ENCODE data around the gene NOP9. TPM values are rescaled to one million over a fixed set of nuclear protein-coding genes. Genes with fewer than 3 reads are reported as not detected.

NOP9 gene
- total and polyA plus RNA-seq, 9 of the 15 experiments (the other 6 are each of a cell fraction or from before 2014, with no cell fraction given) = 1.0 to 27.9 (median 15.1) TPM

GRCh38 chr14:24314377-24315193 lies 14.9 kb downstream of the NOP9 start (continued):
- TF ChIP-seq ZNF586 (CRISPR knock-in tag; conservative IDR thresholded peaks at IDR 0.05) = no peak
- TF ChIP-seq HNRNPH1 (optimal IDR thresholded peaks at IDR 0.05; ENCODE audit: low read depth, low read length) = no peak
- no peak for TF ChIP-seq EZH2 (IDR thresholded peaks at IDR 0.05; ENCODE audit: borderline replicate concordance, low read depth, low read length)
- no peak for TF ChIP-seq MCM3 (IDR thresholded peaks at IDR 0.05)
- TF ChIP-seq RBM17 (IDR thresholded peaks at IDR 0.05; ENCODE audit: borderline replicate concordance, low read depth, low read length) = no peak
- no peak for TF ChIP-seq ESRRB (CRISPR knock-in tag; IDR thresholded peaks at IDR 0.05; ENCODE audit: borderline replicate concordance)

GRCh38 chr14:24315243-24315806 lies 15.7 kb downstream of the NOP9 start:
- H3K9ac ChIP-seq (ENCODE audit: insufficient read depth in 1 of 2, low read depth in 2 of 2, low read length in 2 of 2) = 0 out of 4 replicates have a peak overlapping the region, but pooled peaks of 1 of the 2 experiments have one; percentile 11
- WGBS (ENCODE audit: insufficient coverage, low coverage, missing lambda C conversion rate) = 70% methylated on average over 10 of the region's 10 CpGs
- H3K4me1 ChIP-seq (replicated peaks in 1 of 2; ENCODE audit: control insufficient read depth in 2 of 2, insufficient read depth in 2 of 2, low read length in 2 of 2) = peaks cover 20 to 30% of the 10 kb centered on the region in 2 experiments
- no peaks in the 10 kb centered on the region for H3K9me1 ChIP-seq (ENCODE audit: control insufficient read depth, insufficient read depth, low read length)
- BruUV-seq (replicated peaks) = no TSS peak
- in situ Hi-C loops (cut with MboI) = no loop called here
- H3K4me3 ChIP-seq = no peak overlapping the region
- H3K9me3 ChIP-seq (replicated peaks; ENCODE audit: control insufficient read depth, insufficient read depth, low read depth, low read length) = no peaks in the 10 kb centered on the region
- no peaks in the 10 kb centered on the region for H3K79me2 ChIP-seq (ENCODE audit: control insufficient read depth, insufficient read depth, low read length)
- no peaks in the 10 kb centered on the region for H4K20me1 ChIP-seq (replicated peaks; ENCODE audit: control insufficient read depth, insufficient read depth, low read length)
- H3K36me3 ChIP-seq (ENCODE audit: control insufficient read depth, insufficient read depth, low read length) = peaks cover 5% of the 10 kb centered on the region; the same call in 1 of the 3 replicates
- FAIRE-seq (no peak), ATAC-seq (peak; percentile 33; the same call in 2 of the 3 replicates), DNase-seq (ENCODE audit: extremely low read depth in 1 of 4, low spot score in 3 of 4) (no peak)
- no peaks in the 10 kb centered on the region for H3K27me3 ChIP-seq (ENCODE audit: control insufficient read depth in 2 of 2, insufficient read depth in 2 of 2, low read length in 2 of 2)
- peak overlapping the region; percentile 83; the same call in 1 of the 2 replicates for H2AFZ ChIP-seq (ENCODE audit: low read depth, low read length)
- intact Hi-C loops (cut with micrococcal nuclease) = no loop called here
- POLR2A ChIA-PET = interaction anchor here (0.6 to 1.2 kb wide), 5 partner anchors 9 to 213 kb away, joined by 3 to 5 read pairs (median 3); partner anchors contain the start of genes DHRS1 and NOP9
- CTCF ChIA-PET (ENCODE audit: low intra/inter-chr PET ratio) = no interaction called here
- peak overlapping the region; percentile 71; the same call in 2 of the 3 replicates for H3K27ac ChIP-seq (ENCODE audit: extremely low read depth, low read depth, low read length)
- H3K4me2 ChIP-seq (ENCODE audit: insufficient read depth, low read length) = peak overlapping the region; percentile 60
- TF ChIP-seq, protein P1, sequence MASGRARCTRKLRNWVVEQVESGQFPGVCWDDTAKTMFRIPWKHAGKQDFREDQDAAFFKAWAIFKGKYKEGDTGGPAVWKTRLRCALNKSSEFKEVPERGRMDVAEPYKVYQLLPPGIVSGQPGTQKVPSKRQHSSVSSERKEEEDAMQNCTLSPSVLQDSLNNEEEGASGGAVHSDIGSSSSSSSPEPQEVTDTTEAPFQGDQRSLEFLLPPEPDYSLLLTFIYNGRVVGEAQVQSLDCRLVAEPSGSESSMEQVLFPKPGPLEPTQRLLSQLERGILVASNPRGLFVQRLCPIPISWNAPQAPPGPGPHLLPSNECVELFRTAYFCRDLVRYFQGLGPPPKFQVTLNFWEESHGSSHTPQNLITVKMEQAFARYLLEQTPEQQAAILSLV (tag; IDR thresholded peaks at IDR 0.05) = no peak
- TF ChIP-seq, protein P2, sequence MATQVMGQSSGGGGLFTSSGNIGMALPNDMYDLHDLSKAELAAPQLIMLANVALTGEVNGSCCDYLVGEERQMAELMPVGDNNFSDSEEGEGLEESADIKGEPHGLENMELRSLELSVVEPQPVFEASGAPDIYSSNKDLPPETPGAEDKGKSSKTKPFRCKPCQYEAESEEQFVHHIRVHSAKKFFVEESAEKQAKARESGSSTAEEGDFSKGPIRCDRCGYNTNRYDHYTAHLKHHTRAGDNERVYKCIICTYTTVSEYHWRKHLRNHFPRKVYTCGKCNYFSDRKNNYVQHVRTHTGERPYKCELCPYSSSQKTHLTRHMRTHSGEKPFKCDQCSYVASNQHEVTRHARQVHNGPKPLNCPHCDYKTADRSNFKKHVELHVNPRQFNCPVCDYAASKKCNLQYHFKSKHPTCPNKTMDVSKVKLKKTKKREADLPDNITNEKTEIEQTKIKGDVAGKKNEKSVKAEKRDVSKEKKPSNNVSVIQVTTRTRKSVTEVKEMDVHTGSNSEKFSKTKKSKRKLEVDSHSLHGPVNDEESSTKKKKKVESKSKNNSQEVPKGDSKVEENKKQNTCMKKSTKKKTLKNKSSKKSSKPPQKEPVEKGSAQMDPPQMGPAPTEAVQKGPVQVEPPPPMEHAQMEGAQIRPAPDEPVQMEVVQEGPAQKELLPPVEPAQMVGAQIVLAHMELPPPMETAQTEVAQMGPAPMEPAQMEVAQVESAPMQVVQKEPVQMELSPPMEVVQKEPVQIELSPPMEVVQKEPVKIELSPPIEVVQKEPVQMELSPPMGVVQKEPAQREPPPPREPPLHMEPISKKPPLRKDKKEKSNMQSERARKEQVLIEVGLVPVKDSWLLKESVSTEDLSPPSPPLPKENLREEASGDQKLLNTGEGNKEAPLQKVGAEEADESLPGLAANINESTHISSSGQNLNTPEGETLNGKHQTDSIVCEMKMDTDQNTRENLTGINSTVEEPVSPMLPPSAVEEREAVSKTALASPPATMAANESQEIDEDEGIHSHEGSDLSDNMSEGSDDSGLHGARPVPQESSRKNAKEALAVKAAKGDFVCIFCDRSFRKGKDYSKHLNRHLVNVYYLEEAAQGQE (IDR thresholded peaks at IDR 0.05; ENCODE audit: borderline replicate concordance) = no peak
- TF ChIP-seq, protein P2 (CRISPR knock-in tag; IDR thresholded peaks at IDR 0.05; ENCODE audit: low read depth) = no peak
